GM21526 (cell line): ENCODE measurements around the gene EIF4B.

ENCODE experiments used
- ATAC-seq: cut with Tn5 transposase; IDR thresholded peaks from one replicate; pipeline ENCODE4 v1.9.1; 2021; ENCODE audit warnings: moderate library complexity; ENCODE audit not compliant: unreplicated experiment, low FRiP score

The EIF4B gene

DNA sequence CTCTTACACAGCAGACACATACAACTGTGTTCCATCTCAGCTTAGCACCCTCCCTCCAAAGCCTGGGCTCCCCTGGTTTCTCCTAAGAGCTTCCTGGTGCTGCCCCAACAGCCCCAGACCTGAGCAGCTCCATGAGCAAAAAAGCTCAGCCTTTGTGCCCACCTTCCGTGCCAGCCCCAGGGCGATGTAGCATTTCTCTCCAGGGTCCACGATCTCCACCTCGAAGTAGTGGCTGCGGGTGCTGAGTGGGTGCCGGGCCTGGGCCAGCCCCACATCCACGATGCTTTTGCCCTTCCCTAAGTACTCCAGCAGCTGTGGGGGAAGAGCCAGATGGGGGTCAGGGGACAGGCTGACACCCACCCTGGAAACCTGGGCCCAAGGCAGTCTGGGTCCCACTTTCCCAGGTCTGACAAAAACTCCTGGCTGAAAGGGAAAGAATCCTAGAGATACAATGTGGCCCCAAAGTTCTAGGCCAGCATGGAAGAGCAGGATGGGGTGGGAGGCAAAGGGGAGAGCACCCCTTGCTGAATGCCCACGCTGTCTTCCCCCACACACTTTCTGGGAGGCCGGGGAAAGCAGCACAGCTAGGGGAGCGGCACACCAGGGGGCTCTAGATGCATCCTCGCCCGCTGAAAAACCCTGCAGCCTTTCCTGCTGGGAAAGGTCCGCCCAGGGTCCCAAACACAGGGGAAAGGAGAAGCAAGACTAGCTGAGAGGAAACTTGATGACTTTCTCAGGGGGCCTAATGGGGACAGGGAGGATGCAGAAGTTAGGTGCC is 61.9 kb downstream of the EIF4B start:
- no peak for ATAC-seq

DNA sequence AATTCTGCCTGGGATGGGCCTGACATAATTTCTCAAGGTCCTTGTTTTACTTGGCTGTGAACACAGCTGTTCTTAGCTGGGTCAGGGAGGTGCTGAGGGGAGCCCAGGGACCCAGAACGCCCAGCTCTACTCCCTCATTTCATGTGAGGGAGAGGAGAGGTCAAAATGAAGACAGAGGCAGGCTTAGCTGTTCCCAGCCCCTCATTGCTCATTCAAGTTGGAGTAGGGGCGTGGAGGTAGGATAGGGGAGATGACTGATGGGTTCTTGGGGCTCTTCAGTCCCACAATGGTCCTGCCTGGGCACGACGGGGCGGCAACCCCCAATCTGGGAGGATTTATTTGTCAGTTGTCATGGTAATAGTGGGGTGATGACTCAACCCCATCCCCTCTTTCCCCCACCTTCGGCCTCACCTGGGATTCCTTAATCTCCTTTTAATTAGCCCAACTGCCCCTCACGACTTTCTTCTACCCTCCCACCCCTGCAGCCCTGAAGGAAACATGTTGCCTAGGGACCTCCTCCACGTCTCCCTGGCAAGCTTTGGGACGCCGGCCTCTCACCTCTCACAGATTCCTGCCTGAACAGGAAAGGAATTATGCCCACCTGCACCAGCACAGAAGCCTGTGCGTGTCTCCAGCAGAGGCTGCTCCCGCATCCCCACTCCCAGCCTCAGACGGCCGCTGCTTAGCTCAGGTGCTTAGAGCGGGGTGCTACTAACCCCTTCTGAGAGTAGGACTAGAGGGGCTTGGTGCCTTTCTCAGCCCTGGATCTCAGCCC is 62.7 kb downstream of the EIF4B start:
- ATAC-seq, result no peak

DNA sequence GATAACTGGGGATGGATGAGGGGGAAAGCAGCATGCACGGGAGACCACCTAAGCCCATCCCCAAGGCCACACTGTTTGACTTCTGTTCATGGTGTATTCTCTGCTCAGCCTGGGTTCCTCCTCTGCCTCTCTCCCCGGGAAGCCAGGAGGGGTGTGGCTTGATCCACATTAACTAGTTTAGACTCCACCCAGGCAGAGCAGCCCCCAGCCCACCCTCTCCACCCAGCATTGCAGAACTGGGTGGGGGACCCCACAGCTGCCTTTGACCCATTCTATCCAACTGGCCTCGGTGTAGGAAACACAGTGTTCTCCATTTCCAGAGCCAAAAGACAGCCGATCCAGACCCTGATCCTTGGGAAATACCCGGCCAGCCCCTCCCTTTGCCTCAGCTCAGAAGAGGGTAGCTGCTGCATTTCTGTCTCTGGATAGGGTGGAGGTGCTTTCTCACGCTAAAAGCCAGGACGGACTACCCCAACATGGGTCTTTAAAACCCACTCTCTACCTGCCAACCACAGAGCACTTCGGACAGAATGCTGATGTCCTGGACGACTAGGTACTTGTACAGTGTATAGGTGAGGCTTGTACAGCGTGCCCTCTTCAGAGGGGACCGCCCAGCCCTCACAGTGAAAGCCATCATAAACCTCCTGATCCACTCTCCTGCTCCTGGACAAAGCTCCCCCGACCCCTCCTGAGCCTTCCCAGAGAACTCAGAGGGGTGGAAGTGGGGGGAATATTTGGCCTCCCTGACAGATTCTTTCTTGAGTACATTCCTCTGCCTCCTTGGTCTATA is 63.6 kb downstream of the EIF4B start:
- ATAC-seq, result no peak

DNA sequence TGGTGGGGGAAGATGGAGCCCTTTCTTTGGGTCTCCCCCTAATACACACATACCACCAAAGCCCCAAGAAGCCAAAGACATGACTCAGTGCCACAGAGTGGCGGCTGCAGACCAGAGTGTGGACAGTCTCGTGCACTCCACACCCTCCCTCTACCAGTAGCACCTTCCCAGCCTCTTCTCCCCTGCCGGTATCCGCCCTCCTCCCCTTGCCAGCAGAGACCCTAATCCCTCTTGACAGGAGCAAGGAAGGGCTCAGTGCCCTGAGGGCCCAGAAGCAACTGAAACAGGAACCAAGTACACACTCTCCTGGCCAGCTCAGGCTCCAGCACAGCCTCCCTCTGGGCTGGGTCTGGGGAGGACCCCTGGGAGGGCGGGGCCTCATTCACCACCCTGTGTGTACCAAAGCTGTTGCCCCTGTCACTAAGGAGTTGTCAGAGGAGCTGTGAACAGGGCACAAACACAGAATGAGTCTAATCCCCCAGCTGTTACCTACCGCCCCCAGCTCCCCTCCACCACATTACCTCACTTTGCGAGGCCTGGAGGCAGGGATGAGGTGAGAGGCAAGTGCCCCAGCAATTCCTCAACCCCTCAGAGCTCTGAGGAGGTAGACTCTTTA is 64.7 kb downstream of the EIF4B start:
- ATAC-seq, result no peak

DNA sequence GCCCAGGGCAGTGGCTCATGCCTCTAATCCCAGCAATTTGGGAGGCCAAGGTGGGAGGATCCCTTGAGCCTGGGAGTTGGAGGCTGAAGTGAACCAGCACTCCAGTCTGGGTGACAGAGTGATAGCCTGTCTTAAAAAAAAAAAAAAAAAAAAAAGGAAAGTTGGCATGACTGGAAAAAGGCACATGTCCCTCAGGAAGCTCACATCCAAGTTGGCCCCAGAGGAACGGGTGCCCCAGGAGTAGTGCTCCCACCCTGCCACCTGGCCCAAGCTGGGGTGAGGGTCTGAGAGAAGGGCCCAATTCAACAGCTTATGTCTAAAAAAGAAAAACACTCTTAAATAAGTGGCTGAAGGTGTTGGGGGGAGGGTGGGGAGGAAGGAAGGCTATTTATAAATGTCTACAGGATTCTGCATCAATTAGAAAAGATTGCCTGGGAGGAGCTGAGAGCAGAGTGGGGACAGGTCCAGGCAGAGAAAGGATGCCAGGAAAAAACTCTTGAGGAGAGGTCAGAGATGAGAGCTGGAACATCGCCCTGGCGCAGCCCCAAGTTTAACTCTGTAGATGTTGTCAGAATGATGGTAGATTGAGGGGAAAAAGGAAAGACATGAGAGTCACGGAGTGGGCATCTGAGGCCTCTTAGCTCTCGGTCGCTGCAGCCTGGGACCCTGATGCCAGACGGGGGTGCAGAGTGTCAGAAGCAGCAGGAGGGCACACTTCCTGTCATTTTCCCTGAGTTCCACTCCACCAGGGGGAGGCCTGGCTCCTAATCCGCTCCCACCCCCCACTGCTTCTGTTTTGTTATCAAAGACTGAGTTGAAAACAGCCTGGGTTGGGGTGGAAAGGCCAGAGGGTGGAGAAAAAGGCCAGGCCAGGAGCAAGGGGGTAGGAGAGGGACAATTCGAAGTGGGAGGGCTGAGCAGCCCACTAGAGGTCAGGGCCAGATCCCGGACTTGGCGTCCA is 65.6 kb downstream of the EIF4B start:
- ATAC-seq, result no peak

DNA sequence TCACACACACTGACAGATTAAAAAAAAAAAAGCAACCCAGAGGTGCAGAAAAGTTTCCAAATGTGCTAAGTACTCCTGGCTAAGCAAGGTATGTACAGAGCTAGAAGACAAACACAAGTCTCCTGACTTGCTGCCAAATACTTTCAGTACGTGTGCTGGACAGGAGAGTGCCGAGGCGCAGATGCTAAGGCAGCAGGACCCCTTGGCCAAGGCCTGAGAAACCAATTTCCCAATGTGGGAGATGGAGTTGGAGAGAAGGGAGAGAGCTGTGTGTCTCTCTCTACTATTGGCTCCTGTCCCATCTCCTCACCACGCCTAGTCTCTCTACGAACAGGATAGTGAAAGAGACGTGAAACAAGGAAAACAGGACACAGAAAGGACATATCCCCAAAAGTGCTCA is 67.6 kb downstream of the EIF4B start:
- no peak for ATAC-seq

DNA sequence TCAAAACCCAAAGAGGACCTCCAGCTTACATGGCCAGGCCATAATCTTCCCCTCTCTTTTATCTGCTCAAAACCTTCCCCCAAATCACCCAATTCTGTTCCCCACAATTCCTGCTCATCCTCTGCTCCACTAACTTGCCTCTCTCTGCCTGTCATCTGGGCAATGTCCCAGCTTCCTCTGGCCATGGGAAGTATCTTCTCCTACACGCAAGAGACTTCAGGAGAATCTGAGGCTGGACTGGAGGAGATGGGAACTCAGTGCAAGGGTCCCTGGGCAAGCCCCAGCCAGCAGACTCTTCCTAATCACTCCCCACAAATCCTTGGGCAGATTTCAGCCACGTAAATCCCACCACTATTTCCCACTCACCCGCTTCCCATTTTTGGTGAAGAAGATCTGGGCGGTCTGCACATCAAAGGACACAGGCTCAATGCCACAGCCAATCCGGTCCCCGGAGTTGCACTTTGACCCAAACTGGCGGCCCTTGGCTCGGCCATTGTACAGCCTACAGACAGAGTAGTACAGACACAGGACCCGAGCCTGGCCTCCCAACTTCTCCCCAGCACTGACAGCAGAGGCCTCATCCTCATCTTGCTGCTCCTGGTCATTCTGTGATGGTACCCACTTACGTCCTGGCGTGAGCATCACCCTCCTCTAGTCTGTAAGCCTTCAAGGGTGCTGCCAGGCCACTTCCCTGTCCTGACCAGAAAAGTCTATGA is 68.2 kb downstream of the EIF4B start:
- ATAC-seq, result no peak

DNA sequence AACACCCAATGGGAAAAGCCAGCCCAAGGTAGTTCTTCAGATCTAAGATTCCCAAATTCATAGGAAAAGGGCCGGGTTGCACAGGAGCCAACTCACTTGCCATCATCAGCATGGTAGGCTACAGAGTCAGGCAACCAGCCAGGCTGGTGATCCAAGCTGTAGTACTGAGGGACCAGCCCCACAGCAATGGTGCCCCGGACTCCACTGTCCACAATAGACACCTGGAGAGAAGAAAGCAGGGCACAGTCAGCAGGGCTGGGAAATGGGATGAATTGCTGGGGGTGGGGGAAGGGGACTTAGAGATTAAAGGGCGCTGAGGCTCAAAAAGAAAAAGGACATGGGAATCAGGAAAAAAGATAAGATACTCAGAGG is 68.7 kb downstream of the EIF4B start:
- no peak for ATAC-seq

DNA sequence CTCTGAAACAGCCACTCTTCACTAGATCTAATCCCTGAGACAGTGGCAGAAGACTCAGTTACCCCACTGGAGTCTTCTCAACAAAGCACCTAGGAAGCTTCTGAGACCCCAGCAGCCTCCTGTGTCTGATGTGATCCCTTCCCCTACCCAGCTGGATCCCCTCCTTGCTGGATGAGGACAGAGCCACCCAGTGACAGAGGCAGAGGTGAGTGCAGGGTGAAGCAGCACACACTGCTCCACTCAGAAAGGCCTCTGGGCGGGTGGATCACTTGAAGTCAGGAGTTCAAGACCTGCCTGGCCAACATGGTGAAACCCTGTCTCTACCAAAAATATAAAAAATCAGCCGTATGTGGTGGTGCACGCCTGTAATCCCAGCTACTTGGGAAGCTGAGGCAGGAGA is 70.2 kb downstream of the EIF4B start:
- no peak for ATAC-seq

DNA sequence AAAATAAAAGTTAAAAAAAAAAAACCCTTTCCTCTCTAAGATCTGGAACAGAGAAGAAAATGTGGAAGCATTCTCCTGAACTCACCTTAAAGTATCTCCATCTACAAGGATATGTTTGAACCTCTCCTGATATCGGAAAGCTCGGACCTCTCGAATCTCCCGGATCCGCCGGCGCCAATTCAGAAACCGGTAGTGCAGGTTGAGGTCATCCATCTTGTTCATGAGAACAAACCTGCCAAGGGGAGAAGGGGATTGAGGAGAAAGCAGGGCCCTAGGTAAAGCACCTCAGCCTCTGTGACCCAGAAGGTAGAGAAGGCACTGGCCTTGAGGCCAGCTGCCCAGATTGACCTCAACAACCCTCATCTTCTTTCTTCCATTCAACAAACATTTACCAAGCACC is 70.8 kb downstream of the EIF4B start:
- ATAC-seq, result no peak

DNA sequence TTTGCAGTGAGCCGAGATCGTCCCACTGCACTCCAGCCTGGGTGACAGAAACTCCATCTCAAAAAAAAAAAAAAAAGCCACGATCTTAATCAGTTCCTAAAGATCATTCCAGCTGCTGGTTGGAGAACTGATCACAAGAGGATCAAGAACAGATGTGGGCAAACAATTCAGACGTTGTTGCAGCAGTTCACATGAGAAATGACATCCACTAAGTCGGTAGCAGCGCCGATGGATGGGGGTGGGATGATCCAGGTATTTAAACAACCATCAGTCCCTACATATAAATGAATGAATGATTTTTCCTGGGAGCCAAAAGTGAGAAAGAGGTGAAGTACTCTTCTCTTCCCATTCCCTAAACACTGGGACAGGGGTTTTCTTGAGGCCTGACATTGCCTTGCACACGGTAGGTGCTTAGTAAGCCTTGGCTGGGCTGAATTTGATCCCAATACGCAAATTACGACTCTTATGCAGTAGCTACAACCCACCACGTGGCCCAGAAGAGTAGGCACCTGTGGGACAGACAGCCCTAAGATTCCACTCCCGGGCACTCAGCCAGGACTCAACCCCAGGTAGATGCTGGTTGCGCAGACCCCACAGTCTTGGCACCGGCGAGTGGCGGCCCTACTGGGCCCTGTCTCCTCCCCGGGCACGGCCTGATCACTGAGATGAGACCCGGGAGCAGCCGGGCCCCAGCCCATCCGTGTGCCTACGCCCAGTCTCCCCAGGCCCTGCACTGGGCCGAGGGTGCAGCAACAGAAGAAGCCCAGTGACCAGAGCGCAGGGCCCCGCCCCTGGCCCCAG is 72.4 kb downstream of the EIF4B start:
- peak; percentile 25 for ATAC-seq

DNA sequence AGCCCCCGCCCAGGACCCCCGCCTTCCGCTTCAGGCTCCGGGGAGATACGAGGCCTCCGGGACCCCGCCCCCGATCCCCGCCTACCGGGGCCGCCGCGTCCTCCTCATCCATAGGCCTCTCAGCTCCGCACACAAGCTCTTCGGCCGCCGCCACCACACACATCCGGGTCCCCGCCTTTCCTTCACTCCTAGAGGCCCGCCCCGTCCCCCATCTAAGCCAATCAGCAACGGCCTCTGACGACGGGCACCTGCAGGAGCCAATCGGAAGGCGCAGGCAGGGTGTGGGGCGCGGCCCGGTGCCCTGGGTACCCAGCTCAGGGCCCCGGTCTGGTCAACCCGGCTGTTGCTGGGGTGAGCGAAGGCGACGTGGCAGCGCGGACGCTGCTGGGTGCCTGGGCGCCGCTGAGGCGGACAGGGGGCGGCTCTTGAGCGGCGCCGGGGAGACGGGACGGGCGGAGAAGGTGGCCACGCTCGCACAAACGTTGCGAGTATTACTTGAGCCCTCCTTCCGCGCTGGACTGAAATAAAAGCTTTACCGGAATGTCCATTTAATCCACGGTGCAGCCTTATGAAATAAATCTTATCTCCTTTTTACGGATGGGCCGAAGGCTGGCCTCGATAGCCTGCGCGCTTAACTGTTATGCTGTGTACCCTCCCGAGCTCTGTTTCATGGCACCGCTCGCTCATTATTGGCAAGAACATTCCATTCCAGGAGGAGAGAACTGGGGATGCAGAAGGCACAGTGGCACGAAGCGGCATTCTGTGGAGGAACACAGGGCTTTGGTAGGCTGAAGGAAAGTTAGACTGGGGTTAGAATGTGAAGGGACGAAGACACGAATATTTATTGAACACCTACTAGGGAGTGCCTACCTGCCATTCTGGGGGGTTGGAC is 73.2 kb downstream of the EIF4B start, which contains the start of gene SPRYD3:
Gene SPRYD3, minus strand, starts transcription at position 165 of the 892 bp plus-strand sequence. Its CDS starts 57 bp downstream, at position 108.
- ATAC-seq, result peak; percentile 98

DNA sequence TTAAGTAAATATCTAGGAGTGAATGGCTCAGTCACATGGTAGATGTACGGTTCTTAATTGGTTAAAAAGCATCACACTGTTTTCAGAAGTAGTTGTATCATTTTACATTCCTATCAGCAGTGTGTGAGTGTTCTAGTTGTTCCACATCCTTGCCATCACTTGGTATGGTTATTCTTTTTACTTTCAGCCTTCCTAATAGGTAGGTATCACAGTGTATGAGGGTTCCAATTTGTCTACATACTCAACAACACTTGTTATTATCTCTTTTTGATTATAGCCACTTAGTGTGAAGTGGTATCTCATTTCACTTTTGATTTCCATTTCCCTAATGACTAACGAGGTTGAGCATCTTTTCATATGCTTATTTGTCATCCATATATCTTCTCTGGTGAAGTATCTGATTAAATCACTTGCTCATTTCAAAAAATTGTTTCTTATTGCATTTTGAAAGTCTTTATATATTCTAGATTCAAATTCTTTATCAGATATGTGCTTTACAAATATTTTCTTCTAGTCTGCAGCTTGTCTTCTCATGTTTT is 76.5 kb downstream of the EIF4B start:
- ATAC-seq, result no peak

DNA sequence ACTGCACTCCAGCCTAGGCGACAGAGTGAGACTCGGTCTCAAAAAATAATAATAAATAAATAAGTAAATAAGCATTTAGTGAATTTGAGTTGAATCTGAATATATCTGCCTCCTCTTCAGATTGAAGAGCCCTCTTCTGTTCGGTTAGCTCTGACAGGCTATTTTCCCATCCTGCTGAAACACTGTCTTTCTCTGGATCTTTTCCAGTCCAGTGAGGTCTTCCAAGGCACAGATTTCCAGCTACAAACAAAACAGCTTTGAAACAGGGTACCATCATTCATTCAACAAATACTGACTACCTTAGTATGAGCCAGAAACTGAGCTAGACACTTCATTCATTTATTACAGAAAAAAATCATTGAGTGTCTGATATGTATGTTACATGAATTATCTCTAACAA is 80.1 kb downstream of the EIF4B start:
- ATAC-seq, result no peak

DNA sequence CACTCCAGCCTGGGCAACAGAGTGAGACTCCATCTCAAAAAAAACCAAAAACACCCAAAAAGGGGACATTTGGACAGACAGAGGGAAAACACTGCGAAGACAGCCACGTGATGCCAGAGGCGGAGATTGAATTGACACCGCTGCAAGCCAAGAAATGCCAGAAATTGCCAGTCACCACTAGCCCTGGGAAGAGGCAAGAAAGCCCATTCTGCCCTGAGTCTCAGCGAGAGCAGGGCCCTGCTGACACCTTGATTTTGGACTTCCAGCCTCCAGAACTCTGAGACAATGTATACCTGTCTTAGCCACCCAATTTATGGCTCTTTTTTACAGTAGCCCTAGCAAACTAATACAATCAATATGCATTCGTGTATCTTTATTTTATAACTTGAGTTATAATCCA is 83.8 kb downstream of the EIF4B start:
- ATAC-seq, result no peak

DNA sequence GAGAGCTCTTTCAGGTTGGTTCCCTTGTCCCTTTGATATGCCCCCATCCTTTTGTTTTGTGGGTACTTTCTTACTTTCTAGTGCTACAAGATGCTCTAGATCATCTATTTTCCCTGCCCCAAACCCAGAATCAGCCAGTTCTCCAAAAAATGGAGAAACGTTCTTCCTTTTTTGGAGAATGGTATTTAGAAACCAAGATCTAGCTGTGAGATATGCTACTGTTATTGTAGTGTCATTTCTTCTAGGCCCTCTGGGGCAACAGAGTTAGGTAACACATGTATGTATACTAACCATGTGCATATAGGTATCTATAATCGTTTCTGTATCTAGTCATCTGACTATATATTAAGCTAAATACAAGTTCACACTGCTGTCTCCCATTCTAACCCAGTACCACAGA is 84.3 kb downstream of the EIF4B start:
- no peak for ATAC-seq

DNA sequence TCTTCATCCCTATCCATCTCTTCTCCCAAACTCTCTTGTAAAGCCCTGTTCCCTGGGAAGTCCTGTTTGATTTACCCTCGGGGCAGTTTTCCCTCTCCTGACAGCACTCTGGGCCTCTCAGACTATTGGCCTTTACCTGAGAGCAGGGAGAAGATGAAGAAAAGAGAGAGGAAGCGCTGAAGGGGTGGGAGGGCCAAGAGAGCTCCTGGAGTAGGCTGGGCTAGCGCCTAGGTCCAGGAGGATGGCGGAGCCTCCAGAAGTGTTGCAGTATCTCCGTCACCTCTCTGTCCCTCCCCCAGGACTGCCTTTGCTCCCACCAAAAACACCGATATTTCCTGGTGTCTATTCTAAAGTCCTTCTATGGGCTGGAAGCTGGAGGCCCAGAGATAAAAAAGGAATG is 85.5 kb downstream of the EIF4B start:
- ATAC-seq, result no peak
